GM18505 (cell line): ENCODE results near the gene CAPN15.

ENCODE experiments used
- ATAC-seq: cut with Tn5 transposase; IDR thresholded peaks from one replicate; pipeline ENCODE4 v1.9.1; 2021; ENCODE audit not compliant: unreplicated experiment
- POLR2A ChIP-seq: IDR thresholded peaks from 4 replicates; pipeline ENCODE4 v1.6.1; 2011; ENCODE audit warnings: borderline replicate concordance; ENCODE audit not compliant: insufficient read depth, insufficient read length; ENCODE audit errors: extremely low read depth

The CAPN15 gene

GRCh38 chr16:554640-555365, 27.3 kb downstream of the CAPN15 start:
- no peak for ATAC-seq
- no peak for TF ChIP-seq POLR2A

GRCh38 chr16:555528-556473, 28.3 kb downstream of the CAPN15 start:
- no peak for TF ChIP-seq POLR2A
- no peak for ATAC-seq

- ATAC-seq: no peak
- TF ChIP-seq POLR2A: no peak
These were observed 29.1 kb downstream of the CAPN15 start for GRCh38 chr16:556474-557173.

GRCh38 chr16:557463-558297, 30.2 kb downstream of the CAPN15 start:
- ATAC-seq: no peak
- TF ChIP-seq POLR2A: no peak

- no peak for ATAC-seq
These were observed 30.9 kb downstream of the CAPN15 start for GRCh38 chr16:558298-559020.

GRCh38 chr16:559021-559380, 31.5 kb downstream of the CAPN15 start:
- TF ChIP-seq POLR2A: no peak
- no peak for ATAC-seq

More at GRCh38 chr16:558298-559020, 30.9 kb downstream of the CAPN15 start:
- TF ChIP-seq POLR2A: no peak

GRCh38 chr16:559411-560203, 32.1 kb downstream of the CAPN15 start:
- no peak for ATAC-seq
- TF ChIP-seq POLR2A: no peak

- ATAC-seq: no peak
- no peak for TF ChIP-seq POLR2A
These were observed 32.7 kb downstream of the CAPN15 start, which contains the start of gene PRR35 for GRCh38 chr16:560204-560700. PRR35 (plus strand) TSS chr16:560394; CDS start chr16:563295, 2,901 bp downstream.

- no peak for TF ChIP-seq POLR2A
- no peak for ATAC-seq
These were observed 33.3 kb downstream of the CAPN15 start for GRCh38 chr16:560701-561412.

GRCh38 chr16:561413-561794, 33.9 kb downstream of the CAPN15 start:
- no peak for TF ChIP-seq POLR2A
- ATAC-seq: no peak
